Nephron progenitor cell (in vitro differentiated cells): ENCODE measurements around the gene TPM1.
"Not testable (repeated sequence)": the region's sequence is repeated elsewhere in the genome, so short reads cannot be mapped to it uniquely, and the experiment has no call there.

Source experiments
- DNase-seq: peaks from one replicate; pipeline ENCODE4 v3.0.0; 2021
- H3K27ac Mint-ChIP-seq: 2 replicates; pipeline ENCODE4 v1.8.0; 2021; ENCODE audit warnings: mild to moderate bottlenecking, moderate library complexity, mixed read lengths
- H3K27me3 Mint-ChIP-seq: 2 replicates; pipeline ENCODE4 v1.8.0; 2021; ENCODE audit warnings: mild to moderate bottlenecking, low read depth, mixed read lengths; ENCODE audit not compliant: poor library complexity
- H3K36me3 Mint-ChIP-seq: 2 replicates; pipeline ENCODE4 v1.8.0; 2021; ENCODE audit warnings: low read depth, mixed read lengths
- H3K4me1 Mint-ChIP-seq: 2 replicates; pipeline ENCODE4 v1.8.0; 2021; ENCODE audit warnings: mixed read lengths
- H3K4me3 Mint-ChIP-seq: 2 replicates; pipeline ENCODE4 v1.8.0; 2021; ENCODE audit warnings: mild to moderate bottlenecking, moderate library complexity, mixed read lengths
- H3K9me3 Mint-ChIP-seq: 2 replicates; pipeline ENCODE4 v1.8.0; 2021; ENCODE audit warnings: mild to moderate bottlenecking, moderate library complexity, mixed read lengths
- TF ChIP-seq, protein P1 (sequence below): fragments of 200-600 bp; sonication (generic); IDR thresholded peaks from 2 replicates; pipeline ENCODE4 v1.5.0; 2021; ENCODE audit warnings: antibody characterized with exemption

The TPM1 gene

DNA sequence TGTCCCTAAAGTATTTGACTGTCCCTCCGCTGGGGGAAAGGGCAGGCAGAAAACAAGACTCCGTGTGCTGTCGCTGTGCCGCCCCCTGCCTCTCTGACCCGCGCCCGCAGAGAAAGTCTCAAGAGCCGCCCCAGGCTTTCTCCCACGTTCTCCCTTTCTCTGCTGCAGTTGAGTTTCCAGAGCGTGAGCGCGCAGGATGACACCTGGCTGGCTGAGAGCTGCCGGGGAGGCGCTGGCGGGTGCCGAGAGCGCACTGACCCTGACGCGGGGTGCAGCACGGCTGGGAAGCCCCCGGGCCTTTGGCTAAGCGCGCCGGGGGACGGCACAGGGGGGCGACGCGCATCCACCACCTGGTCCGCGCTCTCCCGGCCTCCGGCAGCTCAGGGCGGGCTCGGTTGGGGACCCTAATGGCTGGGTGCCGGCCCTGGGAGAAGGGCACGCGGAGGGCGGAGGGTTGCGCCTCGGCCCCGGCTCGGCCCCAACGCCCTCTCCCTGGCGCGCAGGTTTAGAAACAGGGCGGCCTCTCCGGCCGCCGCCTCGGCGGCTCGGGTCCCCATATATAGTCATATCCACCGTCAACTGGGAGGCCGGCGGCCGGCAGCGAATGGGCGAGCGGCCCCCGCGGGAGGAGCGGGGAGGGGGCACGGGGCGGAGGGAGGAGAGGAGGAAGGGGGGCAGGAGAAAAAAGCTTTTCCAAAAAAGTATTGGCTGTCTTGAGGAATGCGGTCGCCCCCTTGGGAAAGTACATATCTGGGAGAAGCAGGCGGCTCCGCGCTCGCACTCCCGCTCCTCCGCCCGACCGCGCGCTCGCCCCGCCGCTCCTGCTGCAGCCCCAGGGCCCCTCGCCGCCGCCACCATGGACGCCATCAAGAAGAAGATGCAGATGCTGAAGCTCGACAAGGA lies at the start of gene TPM1:
TPM1 (plus strand) TSS at position 774 of the 903 bp plus-strand sequence; CDS start at position 857, 83 bp downstream.
- H3K27me3 Mint-ChIP-seq: peaks cover 28% of the 10 kb centered on the region
- H3K4me3 Mint-ChIP-seq: peak within 1 kb of the TSS; percentile 97

DNA sequence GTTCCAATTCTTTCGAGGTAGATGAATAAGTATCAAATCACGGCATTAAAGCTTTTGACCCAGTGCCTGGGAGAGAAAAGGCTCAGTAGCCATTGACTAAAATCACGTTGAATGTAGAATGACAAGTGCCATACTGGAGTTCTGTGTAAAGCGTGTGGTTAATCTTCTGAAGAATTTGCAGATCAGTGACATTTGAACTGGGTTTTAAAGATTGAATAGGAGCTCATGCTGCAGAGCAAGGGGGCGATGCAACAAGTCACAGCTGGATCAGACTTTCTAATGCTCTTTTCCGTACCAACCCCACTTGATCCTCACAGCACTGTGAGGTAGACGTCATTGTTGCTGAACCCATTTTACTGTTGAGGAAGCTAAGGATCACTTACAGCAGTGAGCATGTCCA lies 49.5 kb upstream of the TPM1 start:
- TF ChIP-seq, protein P1, sequence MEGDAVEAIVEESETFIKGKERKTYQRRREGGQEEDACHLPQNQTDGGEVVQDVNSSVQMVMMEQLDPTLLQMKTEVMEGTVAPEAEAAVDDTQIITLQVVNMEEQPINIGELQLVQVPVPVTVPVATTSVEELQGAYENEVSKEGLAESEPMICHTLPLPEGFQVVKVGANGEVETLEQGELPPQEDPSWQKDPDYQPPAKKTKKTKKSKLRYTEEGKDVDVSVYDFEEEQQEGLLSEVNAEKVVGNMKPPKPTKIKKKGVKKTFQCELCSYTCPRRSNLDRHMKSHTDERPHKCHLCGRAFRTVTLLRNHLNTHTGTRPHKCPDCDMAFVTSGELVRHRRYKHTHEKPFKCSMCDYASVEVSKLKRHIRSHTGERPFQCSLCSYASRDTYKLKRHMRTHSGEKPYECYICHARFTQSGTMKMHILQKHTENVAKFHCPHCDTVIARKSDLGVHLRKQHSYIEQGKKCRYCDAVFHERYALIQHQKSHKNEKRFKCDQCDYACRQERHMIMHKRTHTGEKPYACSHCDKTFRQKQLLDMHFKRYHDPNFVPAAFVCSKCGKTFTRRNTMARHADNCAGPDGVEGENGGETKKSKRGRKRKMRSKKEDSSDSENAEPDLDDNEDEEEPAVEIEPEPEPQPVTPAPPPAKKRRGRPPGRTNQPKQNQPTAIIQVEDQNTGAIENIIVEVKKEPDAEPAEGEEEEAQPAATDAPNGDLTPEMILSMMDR: no peak
- DNase-seq: no peak
- Mint-ChIP-seq H3K4me1 (peaks cover 39% of the 10 kb centered on the region), H3K4me3 (no peak overlapping the region), H3K27ac (no peak overlapping the region), H3K36me3 (no peaks in the 10 kb centered on the region), H3K9me3 (peaks cover under 1% of the 10 kb centered on the region), H3K27me3 (peaks cover 6% of the 10 kb centered on the region)

More for the DNA sequence above, at the start of gene TPM1:
- TF ChIP-seq, protein P1: no peak
- Mint-ChIP-seq H3K36me3 (peaks cover 11% of the 10 kb centered on the region), H3K4me1 (peaks cover 57% of the 10 kb centered on the region), H3K9me3 (peaks cover 7% of the 10 kb centered on the region), H3K27ac (peak within 1 kb of the TSS; percentile 36)
- DNase-seq: peak; percentile 80

DNA sequence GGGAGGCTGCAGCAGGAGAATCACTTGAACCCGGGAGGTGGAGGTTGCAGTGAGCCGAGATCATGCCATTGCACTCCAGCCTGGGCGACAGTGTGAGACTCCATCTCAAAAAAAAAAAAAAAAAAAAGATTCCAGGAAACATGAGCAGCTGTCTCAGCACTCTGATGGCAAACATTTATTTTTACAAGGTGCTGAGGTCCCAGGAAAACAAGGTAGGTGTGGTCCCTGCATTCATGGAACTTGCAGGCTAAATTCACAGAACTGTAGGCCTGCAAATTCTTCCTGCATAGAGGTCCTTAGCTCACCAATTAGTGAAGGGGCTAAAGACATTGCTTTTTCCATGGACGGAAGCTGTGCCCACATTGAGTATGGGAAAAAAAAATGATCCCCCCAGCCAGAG lies 48.9 kb upstream of the TPM1 start:
- H3K36me3 Mint-ChIP-seq, H3K4me3 Mint-ChIP-seq, H3K9me3 Mint-ChIP-seq, H3K27ac Mint-ChIP-seq, DNase-seq, H3K27me3 Mint-ChIP-seq: not testable (repeated sequence)
- peaks cover 39% of the 10 kb centered on the region for H3K4me1 Mint-ChIP-seq

DNA sequence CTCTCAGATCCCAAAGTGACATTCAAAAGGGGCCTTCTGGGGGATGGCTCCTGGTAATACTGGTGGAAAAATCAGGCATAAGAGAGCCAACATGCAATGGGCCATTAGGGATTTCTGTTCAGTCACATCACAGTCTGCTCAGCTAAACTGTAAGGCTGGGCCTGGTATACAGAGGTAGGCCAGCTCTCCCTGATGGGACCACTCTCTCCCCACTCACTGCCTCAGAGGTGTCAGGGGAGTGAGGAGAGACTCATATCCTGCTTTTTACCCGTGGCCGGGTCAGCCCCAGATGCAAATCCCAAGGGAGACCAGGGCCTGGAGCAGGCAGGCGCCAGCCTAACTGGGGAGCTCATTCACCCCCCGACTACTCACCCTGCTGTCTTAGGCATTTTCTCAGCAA lies 48.1 kb upstream of the TPM1 start:
- no peaks in the 10 kb centered on the region for H3K9me3 Mint-ChIP-seq
- H3K4me3 Mint-ChIP-seq: no peak overlapping the region
- DNase-seq: no peak
- H3K27me3 Mint-ChIP-seq: peaks cover 6% of the 10 kb centered on the region
- H3K27ac Mint-ChIP-seq: no peak overlapping the region
- no peaks in the 10 kb centered on the region for H3K36me3 Mint-ChIP-seq
- TF ChIP-seq, protein P1: no peak
- H3K4me1 Mint-ChIP-seq: peaks cover 40% of the 10 kb centered on the region

DNA sequence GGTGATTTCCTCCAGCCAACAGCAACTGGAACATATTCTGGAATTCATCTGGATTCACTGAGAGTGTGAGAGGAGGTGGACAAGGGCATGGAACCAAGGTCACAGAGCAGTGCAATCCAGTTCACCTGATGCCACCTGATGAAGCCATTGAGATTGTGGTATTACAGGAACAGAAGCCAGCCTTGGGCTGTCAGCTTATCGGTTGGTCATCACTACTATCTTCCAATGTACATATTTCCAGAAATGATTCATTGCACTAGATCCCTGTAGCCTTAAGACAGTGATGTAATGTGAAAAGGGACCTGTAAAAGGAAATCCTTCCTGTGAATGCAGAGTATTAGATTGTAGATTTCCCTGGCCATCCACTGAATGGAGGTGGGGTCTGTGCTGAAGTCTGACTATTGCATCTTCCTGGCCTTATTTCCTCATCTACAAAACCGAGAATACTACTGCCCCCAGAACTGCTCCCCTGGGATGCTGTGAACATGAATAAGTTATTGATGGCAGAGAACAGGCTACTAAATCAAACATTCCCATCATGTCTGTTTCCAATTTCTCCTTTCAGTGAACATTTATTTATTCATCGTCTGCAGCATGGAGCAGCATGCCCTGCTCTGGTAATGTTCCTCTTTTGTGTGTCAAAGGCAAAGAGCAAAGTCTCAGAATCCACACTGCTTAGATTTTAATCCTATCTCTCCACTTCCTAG lies 47.4 kb upstream of the TPM1 start:
- H3K4me3 Mint-ChIP-seq: no peak overlapping the region
- peaks cover 6% of the 10 kb centered on the region for H3K27me3 Mint-ChIP-seq
- H3K27ac Mint-ChIP-seq: no peak overlapping the region
- H3K9me3 Mint-ChIP-seq: no peaks in the 10 kb centered on the region
- TF ChIP-seq, protein P1: no peak
- DNase-seq: no peak
- H3K36me3 Mint-ChIP-seq: no peaks in the 10 kb centered on the region
- H3K4me1 Mint-ChIP-seq: peaks cover 43% of the 10 kb centered on the region

DNA sequence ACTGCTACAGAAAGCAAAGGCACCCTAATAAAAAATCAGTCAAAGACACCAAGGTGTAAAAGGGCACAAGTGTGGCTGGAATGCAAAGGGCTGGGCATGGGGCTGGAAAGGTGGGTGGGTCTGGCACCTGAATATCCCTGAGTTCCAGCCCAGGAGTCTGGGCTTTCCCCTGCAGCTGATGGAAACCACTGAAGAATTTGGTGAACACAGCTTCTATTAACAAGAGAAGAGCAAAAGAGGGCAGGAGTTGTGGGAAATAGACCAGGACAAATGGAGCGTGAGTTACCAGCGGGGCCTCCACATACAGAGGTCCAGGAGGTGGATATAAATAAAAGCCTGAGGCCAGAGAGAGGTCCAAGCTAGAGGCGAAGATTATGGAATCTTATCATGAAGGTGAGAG lies 45.1 kb upstream of the TPM1 start:
- Mint-ChIP-seq H3K36me3 (no peaks in the 10 kb centered on the region), H3K9me3 (no peaks in the 10 kb centered on the region), H3K27me3 (peaks cover 6% of the 10 kb centered on the region), H3K4me3 (no peak overlapping the region), H3K4me1 (peaks cover 43% of the 10 kb centered on the region), H3K27ac (no peak overlapping the region)
- no peak for DNase-seq
- TF ChIP-seq, protein P1: no peak
